Suprapubic skin (tissue), 4 donors: Measurements from ENCODE around the gene PRICKLE3. TPM values are rescaled to one million over a fixed set of nuclear protein-coding genes. Genes with fewer than 3 reads are reported as not detected.
A peak's percentile ranks its signal among the peaks of the same experiment; 100 is the strongest.

Experiments used
- DNase-seq, 2 donors: peaks; one replicate each; pipeline ENCODE4 v3.0.0-alpha.2; 2019; ENCODE audit warnings: low spot score in 2 of 2
- H3K27ac ChIP-seq: fragments of 200-600 bp; sonication (generic); one replicate; pipeline ENCODE4 v1.5.1; 2019
- H3K27me3 ChIP-seq: fragments of 200-600 bp; sonication (generic); one replicate; pipeline ENCODE4 v1.5.1; 2019
- H3K36me3 ChIP-seq: fragments of 200-600 bp; sonication (generic); one replicate; pipeline ENCODE4 v1.5.1; 2019
- H3K4me1 ChIP-seq: fragments of 200-600 bp; sonication (generic); one replicate; pipeline ENCODE4 v1.5.1; 2019
- H3K4me3 ChIP-seq: fragments of 200-600 bp; sonication (generic); one replicate; pipeline ENCODE4 v1.5.1; 2019; ENCODE audit warnings: mild to moderate bottlenecking
- H3K9me3 ChIP-seq: fragments of 200-600 bp; sonication (generic); one replicate; pipeline ENCODE4 v1.5.1; 2019
- EP300 ChIP-seq: sonication (generic); formaldehyde crosslinking; IDR thresholded peaks from one replicate; pipeline ENCODE4 v1.6.1; 2017; ENCODE audit warnings: antibody characterized with exemption
- POLR2A ChIP-seq, 2 donors: fragments of 450-650 bp; IDR thresholded peaks; one replicate each; pipeline ENCODE4 v1.6.1; 2017; ENCODE audit warnings: antibody characterized with exemption in 2 of 2, mild to moderate bottlenecking in 2 of 2, moderate library complexity in 2 of 2
- POLR2AphosphoS5 ChIP-seq, 3 donors: sonication (generic); formaldehyde crosslinking; IDR thresholded peaks; one replicate each; pipeline ENCODE4 v1.6.1; 2017; ENCODE audit warnings: antibody characterized with exemption in 3 of 3
- WGBS: methylation state at CpG from one replicate; pipeline ENCODE4 v1.1.5; 2018; 5-methylcytosine and 5-hydroxymethylcytosine counted together
- total RNA-seq, 4 donors: library from RNA; depleted of rRNA; stranded (reverse); fragments of >200 nt; gene quantifications; one replicate each; pipeline ENCODE4 v1.1.0, GENCODE V29; 2016
- TF ChIP-seq, protein P1 (sequence below), 2 donors: fragments of 200-600 bp in 1 of 2; fragments of 450-650 bp in 1 of 2; sonication (generic) in 1 of 2; IDR thresholded peaks; one replicate each; pipeline ENCODE4 v1.5.1; 2016 to 2019; ENCODE audit warnings: antibody characterized with exemption in 2 of 2, mild to moderate bottlenecking in 1 of 2, moderate library complexity in 1 of 2

PRICKLE3 gene
- total RNA-seq, 4 donors from 2014 or later, result 20.8 to 47.9 (median 31.1) TPM

DNA sequence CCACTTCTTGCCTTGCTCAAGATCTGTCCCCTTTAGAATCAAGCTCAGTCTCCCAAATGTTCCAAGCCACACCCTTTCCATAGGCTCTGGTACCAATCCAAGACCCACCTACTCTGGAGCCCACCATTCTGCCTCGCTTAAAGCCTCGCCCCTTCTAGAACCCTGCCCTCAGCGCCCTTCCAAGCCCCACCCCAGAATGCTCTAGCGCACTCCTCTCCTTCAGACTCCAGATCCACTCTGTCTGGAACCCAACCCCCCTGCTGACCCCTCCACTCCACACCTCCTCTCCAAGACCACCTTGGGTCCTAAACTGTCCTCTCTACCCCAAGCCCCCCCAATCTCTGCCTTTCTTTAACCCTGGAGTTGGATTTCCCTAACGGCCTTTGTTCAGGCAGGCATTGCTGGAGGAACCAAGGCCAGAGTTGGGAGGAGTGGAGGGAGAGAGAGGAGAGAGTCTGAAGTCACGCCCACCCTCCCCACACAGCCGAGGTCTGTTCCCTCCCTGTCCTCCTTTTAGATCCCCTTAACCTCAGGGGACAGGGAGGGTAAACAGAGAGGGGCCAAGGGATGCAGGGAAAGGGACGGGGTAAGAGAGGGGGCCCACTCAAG lies 2.4 kb upstream of the PRICKLE3 start:
- no peak overlapping the region for H3K4me3 ChIP-seq
- H3K27ac ChIP-seq, result no peak overlapping the region
- DNase-seq, result no peak
- no peaks in the 10 kb centered on the region for H3K27me3 ChIP-seq
- TF ChIP-seq, protein P1, sequence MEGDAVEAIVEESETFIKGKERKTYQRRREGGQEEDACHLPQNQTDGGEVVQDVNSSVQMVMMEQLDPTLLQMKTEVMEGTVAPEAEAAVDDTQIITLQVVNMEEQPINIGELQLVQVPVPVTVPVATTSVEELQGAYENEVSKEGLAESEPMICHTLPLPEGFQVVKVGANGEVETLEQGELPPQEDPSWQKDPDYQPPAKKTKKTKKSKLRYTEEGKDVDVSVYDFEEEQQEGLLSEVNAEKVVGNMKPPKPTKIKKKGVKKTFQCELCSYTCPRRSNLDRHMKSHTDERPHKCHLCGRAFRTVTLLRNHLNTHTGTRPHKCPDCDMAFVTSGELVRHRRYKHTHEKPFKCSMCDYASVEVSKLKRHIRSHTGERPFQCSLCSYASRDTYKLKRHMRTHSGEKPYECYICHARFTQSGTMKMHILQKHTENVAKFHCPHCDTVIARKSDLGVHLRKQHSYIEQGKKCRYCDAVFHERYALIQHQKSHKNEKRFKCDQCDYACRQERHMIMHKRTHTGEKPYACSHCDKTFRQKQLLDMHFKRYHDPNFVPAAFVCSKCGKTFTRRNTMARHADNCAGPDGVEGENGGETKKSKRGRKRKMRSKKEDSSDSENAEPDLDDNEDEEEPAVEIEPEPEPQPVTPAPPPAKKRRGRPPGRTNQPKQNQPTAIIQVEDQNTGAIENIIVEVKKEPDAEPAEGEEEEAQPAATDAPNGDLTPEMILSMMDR (IDR thresholded peaks at IDR 0.05), result no peak
- TF ChIP-seq POLR2A (IDR thresholded peaks at IDR 0.05) (no peak), POLR2AphosphoS5 (IDR thresholded peaks at IDR 0.05) (no peak), EP300 (no peak)
- 52% methylated on average over 8 of the region's 8 CpGs for WGBS
- no peaks in the 10 kb centered on the region for H3K9me3 ChIP-seq
- H3K36me3 ChIP-seq, result no peaks in the 10 kb centered on the region
- H3K4me1 ChIP-seq, result peaks cover 29% of the 10 kb centered on the region

DNA sequence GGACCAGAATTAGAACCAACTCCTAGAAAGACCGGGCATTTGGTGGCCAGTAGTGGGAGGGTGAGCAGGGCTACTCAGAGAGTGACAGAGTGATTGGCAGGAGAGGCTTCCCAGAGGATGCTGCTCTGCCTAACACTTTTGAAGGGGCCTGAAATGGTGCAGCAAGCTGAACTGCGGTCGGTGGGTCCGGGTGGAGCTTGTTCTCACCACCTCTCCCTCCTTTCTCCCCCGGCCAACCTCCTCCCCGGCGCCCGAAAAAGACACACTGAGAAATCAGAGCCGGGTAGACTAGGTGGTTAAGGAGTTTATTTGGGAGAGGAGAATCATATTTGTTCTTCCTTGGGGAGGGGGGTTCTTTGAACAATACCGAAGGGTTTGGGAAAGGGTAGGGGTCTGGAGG lies 1.4 kb upstream of the PRICKLE3 start:
- Histone ChIP-seq H3K9me3 (no peaks in the 10 kb centered on the region), H3K27me3 (no peaks in the 10 kb centered on the region), H3K36me3 (no peaks in the 10 kb centered on the region), H3K27ac (no peak overlapping the region), H3K4me1 (peaks cover 34% of the 10 kb centered on the region), H3K4me3 (no peak overlapping the region)
- DNase-seq, result no peak
- TF ChIP-seq, protein P1 (IDR thresholded peaks at IDR 0.05), result no peak
- no peak for TF ChIP-seq POLR2A (IDR thresholded peaks at IDR 0.05)
- TF ChIP-seq POLR2AphosphoS5 (IDR thresholded peaks at IDR 0.05), result no peak
- no peak for TF ChIP-seq EP300
- 82% methylated on average over 10 of the region's 10 CpGs for WGBS

DNA sequence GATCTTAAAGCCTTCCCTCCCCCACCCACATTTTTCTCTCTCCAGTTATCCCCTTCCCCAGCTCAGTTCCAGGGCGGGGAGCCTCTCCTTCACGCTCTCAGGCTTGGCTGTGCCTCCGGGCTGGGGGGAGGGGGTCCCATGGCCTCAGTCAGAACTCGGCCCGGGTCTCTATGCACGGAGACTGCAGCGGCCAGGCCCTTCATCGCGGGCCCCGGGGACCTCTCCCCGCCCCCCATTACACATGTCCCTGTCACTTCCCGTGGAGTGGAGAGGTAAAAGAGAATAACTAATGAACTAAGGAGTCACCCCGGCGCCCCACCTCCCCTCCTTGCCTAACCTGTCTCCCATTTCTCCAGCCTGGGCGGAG lies 838 bp upstream of the PRICKLE3 start:
- peaks cover 32% of the 10 kb centered on the region for H3K4me1 ChIP-seq
- no peak for DNase-seq
- H3K36me3 ChIP-seq, result no peaks in the 10 kb centered on the region
- no peaks in the 10 kb centered on the region for H3K9me3 ChIP-seq
- 61% methylated on average over 15 of the region's 15 CpGs for WGBS
- no peaks in the 10 kb centered on the region for H3K27me3 ChIP-seq
- TF ChIP-seq EP300 (no peak), POLR2A (IDR thresholded peaks at IDR 0.05) (no peak), POLR2AphosphoS5 (IDR thresholded peaks at IDR 0.05) (no peak)
- TF ChIP-seq, protein P1 (IDR thresholded peaks at IDR 0.05), result no peak
- H3K27ac ChIP-seq, result peak overlapping the region; percentile 87
- H3K4me3 ChIP-seq, result no peak overlapping the region

DNA sequence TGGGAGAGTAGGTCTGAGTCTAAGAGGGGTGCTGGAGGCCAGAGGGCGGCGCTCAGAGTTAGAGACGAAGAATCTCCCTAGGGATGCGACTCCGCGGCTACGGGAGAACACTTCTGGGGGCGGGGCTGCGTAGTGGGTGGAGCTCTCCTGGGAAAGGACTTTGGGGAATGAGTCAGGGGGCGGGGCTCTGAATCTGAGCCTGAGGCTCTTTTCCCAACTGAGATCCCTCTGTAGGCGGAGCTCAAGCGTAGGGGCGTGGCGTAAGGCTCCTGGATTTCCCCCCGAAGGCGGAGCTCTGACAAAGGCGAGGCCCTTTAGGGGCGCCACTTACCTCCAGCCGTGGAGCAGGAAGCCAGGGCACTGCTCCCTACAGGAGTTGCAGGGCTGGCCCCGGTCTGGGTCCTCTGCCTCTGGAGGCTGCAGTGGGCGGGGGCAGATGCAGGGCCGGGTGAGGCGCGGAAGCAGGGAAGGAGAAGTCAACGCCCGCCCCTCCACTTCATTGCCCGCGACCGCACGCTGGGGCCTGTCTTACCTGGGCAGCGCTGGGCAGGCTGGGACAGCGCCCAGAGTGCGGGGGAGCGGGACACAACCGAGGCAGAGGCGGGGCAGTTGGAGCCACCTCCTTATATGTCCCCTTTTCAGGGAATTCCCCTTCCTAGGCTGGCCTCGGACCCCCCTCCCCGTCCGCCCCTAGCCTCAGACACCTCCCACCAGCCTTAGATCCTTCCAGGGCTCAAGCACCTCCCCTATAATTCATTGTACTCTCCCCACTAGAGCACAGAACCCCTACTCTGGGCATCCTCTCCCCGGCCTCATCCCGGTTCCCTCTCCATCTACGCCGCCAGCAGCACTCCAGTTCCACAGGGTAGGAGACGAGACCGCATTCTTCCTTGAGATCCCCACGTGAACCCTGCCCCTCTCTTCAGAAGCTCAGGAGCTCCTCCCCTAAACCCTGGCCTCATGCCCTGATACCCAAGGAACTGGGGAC lies 1.6 kb downstream of the PRICKLE3 start:
- Histone ChIP-seq H3K9me3 (no peaks in the 10 kb centered on the region), H3K36me3 (peaks cover 2% of the 10 kb centered on the region), H3K27me3 (no peaks in the 10 kb centered on the region), H3K4me1 (peaks cover 26% of the 10 kb centered on the region), H3K27ac (peak overlapping the region; percentile 87), H3K4me3 (peak overlapping the region; percentile 56)
- TF ChIP-seq EP300, result no peak
- no peak for TF ChIP-seq POLR2AphosphoS5 (IDR thresholded peaks at IDR 0.05)
- no peak for TF ChIP-seq POLR2A (IDR thresholded peaks at IDR 0.05)
- TF ChIP-seq, protein P1 (IDR thresholded peaks at IDR 0.05), result no peak
- WGBS, result 48% methylated on average over 35 of the region's 46 CpGs
- peak; percentile 95 to 96 for DNase-seq

- peak overlapping the region; percentile 87 for H3K27ac ChIP-seq
- peaks cover 23% of the 10 kb centered on the region for H3K4me1 ChIP-seq
- TF ChIP-seq POLR2A (IDR thresholded peaks at IDR 0.05) (no peak), EP300 (no peak), POLR2AphosphoS5 (IDR thresholded peaks at IDR 0.05) (no peak)
- TF ChIP-seq, protein P1 (IDR thresholded peaks at IDR 0.05), result no peak
- no peaks in the 10 kb centered on the region for H3K9me3 ChIP-seq
- DNase-seq, result no peak
- 61% methylated on average over 14 of the region's 18 CpGs for WGBS
- peak overlapping the region; percentile 56 for H3K4me3 ChIP-seq
- H3K36me3 ChIP-seq, result peaks cover 8% of the 10 kb centered on the region
- no peaks in the 10 kb centered on the region for H3K27me3 ChIP-seq
Measured at GRCh38 chrX:49183701-49184281, 2.4 kb downstream of the PRICKLE3 start.
